ENCODE results near the gene WIPF2.
"Not testable (repeated sequence)": the region's sequence is repeated elsewhere in the genome, so short reads cannot be mapped to it uniquely, and the experiment has no call there.

The WIPF2 gene

DNA sequence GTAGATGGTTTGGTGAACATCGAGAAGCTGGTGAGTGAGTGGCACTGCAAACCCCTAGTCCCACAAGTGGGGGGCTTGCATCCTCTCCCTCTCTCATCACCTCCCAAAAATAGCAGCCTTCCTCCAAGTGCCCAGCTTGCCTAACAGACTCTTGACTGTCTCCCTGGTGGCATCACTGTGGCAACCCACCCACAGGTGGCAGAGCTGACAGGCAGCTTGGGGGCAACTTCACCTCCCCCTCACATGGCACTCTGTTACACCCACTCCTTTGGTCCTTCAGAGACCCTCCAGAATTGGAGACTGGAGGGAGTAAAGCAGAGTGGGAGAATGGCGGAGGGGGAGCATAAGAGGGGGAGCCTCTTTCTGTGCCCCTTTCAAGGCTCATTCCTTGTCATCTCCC lies 26.1 kb upstream of the WIPF2 start:
- no peak for DNase-seq

DNA sequence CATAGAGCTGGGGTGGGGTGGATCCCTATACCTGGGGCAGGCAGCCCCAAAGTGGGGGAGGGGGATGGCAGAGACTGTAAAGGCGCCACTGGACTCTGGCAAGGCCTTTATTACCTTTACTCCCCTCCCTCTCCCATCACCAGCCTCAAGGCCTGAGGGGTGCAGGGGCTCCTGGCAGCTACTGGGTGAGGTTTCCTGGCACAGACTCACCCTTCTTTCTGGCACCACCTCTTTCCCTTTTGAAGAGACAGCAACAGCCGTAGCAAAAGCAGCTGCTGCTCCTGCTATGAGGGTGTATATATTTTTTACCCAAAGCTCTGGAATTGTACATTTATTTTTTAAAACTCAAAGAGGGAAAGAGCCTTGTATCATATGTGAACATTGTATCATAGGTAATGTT lies 24.3 kb upstream of the WIPF2 start:
- DNase-seq: no peak

DNA sequence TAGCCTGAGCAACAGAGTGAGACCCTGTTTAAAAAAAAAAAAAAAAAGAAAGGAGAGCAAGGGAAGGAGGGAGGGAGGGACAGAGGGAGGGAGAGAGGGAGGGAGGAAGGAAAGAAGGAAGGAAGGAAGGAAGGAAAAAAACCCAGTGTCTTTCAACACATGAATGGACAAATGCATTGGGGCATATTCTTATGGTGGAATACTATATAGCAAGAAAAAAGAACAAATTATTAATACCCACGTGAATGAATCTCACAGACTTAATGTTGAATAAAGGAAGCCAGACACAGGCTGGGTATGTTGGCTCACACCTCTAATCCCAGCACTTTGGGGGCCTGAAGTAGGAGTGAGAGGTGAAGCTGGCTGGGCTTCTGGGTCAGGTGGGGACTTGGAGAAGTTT lies 21.6 kb upstream of the WIPF2 start:
- no peak for DNase-seq

DNA sequence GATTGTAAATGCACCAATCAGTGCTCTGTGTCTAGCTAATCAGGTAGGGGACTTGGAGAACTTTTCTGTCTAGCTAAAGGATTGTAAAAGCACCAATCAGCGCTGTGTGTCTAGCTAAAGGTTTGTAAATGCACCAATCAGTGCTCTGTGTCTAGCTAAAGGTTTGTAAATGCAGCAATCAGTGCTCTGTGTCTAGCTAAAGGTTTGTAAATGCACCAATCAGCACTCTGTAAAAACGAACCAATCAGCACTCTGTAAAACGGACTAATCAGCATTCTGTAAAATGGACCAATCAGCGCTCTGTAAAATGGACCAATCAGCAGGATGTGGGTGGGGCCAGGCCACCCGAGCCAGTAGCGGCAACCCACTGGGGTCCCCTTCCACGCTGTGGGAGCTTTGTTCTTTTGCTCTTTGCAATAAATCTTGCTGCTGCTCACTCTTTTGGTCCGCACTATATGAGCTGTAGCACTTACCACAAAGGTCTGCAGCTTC lies 21.1 kb upstream of the WIPF2 start:
- peak; percentile 3 for DNase-seq

DNA sequence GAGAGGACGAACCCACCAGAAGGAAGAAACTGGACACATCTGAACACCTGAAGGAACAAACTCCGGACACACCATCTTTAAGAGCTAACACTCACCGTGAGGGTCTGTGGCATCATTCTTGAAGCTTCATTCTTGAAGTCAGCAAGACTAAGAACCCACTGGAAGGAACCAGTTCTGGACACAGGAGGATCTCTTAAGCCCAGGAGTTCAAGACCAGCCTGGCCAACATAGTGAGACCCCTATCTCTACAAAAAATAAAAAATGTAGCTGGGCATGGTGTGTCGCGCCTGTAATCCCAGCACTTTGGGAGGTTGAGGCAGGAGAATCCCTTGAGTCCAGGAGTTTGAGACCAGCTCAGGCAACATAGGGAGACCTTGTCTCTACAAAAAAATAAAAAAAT lies 20.5 kb upstream of the WIPF2 start:
- DNase-seq: no peak

DNA sequence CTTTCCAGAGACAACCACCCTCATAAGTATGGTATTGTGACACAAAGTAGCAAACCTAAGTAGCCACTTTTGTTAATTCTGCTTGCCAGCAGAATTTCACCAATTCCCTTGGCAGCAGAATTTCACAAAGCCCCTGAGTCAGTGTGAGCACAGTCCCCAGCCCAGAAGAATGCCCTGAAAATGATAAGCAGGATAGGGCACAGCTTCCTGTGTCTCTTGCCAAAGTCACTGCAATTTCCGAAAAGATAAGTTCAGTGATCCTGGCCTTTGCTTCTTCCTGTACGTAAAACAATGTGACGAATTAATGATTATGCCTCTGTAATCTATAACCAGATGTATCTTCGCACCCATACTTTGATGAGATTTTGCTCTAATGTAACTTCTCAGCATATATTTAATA lies 16.0 kb upstream of the WIPF2 start:
- no peak for DNase-seq

DNA sequence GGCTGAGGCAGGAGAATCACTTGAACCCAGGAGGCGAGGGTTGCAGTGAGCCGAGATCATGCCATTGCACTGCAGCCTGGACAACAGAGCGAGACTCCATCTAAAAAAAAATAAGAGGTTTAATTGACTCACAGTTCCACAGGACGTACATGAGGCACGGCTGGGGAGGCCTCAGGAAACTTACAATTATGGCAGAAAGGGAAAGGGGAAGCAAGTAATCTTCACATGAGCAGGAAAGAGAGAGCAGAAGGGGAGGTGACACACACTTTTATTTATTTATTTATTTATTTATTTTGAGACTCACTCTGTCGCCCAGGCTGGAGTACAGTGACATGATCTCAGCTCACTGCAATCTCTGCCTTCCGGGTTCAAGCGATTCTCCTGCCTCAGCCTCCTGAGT lies 12.9 kb upstream of the WIPF2 start:
- not testable (repeated sequence) for DNase-seq

DNA sequence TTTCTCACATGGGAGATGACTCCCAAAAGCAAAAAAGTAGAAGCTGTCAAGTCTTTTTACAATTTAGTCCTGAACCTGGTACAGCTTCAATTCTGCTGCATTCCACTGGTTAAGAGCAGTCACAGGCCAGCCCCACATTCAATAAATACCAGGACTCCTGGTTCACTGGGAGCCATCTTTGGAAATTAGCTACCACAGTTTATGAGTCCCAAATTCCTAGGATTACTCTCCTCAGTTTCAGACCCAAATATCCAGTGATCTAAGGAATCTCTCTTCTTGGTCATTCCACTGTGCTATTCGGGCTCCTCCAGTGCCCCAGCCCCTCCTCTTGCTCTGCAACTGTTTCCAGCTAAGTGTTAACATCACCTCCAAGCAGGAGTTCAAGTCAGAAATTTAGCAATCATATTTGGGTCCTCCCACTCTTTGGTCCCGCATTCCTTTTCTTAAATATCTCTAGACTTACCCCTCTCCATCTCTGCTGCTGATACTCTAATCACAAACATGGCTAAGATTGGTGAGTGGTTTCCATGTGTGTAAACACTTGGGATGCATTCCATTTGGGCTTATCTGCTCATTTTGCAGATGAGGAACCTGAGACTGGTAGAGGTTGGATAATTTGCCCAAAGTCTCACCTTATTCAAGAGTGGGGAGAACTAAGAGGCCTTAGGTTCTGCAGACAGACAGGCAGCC lies 9.6 kb upstream of the WIPF2 start:
- no peak for DNase-seq

DNA sequence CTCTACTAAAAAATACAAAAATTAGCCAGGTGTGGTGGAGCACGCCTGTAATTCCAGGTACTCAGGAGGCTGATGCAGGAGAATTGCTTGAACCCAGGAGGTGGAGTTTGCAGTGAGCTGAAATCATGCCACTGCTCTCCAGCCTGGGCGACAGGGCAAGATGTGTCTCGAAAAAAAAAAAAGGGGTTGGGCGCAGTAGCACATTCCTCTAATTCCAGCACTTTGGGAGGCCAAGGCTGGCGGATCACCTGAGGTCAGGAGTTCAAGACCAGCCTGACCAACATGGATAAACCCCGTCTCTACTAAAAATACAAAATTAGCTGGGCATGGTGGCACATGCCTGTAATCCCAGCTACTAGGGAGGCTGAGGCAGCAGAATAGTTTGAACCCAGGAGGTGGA lies 5.2 kb upstream of the WIPF2 start:
- not testable (repeated sequence) for DNase-seq

DNA sequence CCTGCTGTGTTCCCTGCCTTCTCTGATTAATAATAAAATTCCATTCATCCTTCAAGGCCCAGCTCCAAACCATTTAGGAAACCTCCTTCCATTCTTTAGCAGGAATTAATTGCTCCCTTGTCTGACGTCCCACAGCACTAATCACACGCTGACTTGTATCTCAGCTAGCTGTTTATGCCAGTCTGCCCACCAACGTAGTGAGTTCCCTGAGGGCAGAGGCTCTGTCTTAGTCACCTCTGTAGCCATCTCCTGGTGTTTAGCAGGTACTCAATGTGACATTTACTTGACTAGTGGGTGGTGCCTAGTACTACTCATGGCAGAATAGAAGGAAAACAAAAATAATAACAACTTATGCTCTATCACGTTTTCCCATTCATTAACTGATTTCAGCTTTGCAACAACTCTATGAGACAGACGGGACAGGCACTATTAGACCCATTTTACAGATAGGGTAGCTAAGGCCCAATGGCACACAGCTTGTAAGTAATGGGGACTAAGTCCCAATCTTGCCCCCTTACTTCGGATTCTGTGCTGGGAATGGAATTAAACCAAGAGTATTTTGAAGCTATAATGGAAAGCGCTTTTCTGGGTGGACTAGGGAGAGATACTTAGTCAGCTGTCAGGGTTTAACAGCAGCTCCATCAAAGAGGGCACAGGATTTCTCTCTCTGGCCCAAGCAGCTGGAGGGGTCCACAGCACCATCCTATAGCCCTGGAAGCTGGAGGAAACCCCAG lies 931 bp upstream of the WIPF2 start:
- peak; percentile 6 for DNase-seq

DNA sequence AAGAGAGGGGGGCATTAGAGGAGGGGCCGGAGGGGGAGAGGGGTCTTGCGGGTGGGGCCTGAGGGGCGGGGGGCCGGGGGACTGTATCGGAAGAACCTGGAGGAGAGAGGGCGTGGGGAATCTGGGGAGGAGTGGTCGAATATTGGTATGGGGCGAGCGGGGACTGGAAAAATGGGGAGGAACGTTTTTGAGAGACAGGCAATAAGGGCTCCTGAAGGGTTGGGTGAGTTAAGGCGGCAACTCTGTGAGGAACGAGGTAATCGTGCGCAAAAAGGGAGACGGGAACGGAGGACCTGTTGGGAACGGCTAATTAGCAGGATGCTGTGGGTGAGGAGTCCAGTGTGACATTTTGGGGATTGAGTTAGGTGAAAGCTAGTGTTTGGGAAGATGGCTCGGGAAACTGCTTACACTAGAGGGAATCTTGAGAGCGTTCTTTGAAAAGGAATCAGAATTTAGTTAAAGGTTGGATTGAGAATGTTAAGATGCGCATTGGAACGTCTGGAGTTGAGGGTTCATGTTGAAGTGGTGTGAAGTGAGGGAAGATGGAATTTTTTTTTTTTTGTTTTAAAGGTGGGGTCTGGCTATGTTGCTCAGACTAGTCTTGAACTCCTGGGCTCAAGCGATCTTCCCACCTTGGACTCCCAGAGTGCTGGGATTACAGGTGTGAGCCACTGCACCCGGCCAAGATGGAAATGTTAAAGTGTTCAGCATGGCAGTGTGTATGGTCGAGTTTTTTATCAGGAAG lies 662 bp downstream of the WIPF2 start:
- DNase-seq: peak; percentile 11

DNA sequence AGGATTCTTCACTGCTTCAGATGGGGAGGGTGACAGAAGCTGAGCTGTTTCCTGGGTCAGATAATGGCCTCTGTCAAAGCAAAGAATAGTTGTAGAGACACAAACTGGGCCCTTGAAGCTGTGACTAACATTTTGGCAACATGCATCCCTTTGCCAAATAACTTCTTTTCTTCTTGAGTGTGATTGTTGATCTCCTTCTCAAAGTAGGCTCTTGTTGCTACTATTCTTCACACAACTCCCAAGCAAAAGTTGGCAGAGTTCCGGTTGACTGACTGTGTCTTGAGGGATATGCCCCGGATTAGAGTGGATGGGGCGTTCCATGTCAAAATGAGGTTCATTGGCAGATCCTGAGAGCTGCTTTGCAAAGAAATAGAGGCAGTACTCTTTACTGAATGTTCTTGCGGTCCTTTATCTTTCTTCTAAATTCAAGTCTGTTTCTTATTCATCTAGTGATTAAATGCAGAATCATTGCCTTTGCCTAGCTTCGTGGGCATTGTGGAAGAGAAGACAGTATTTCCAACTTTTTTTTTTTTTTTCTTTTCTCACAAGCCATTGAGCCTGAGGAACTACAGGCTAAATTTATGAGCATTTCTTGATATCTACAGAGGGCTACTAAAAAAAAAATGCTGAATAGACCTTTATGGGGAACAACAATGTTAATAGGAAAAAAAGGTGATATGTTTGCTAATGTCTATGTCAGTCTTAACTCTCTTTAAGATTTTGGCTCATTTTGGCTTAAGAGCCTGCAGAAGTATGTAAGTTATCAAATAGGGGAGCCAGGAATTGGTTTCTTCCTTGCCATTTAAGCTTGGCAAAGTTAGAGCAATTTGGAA lies 5.8 kb downstream of the WIPF2 start:
- DNase-seq: no peak

DNA sequence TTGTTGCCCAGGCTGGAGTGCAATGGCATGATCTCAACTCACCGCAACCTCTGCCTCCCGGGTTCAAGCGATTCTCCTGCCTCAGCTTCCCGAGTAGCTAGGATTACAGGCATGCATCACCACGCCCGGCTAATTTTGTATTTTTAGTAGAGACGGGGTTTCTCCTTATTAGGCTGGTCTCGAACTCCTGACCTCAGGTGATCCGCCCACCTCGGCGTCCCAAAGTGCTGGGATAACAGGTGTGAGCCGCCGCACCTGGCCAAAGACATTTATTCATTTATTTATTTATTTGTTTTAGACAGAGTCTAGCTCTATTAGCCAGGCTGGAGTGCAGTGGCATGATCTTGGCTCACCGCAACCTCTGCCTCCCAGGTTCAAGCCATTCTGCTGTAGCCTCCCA lies 10.0 kb downstream of the WIPF2 start:
- DNase-seq: not testable (repeated sequence)

DNA sequence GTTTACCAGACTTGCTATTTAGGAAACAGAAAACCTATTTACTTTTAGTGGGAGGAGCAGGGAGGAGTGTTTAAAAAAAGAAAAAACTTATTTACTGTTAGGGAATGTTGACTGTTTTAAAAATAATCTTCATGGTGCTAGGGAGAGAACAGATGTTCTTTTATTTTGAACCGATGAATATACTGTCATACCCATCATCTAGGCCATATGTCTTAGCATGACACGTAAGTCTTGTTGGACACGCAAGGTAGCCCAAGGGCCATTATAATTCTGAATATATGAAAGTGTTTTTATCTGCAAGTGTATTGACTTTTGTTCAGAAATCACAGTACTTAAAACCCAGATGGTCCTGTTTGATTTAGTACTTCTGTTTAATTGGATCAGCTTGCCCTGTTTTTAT lies 11.6 kb downstream of the WIPF2 start:
- DNase-seq: no peak

DNA sequence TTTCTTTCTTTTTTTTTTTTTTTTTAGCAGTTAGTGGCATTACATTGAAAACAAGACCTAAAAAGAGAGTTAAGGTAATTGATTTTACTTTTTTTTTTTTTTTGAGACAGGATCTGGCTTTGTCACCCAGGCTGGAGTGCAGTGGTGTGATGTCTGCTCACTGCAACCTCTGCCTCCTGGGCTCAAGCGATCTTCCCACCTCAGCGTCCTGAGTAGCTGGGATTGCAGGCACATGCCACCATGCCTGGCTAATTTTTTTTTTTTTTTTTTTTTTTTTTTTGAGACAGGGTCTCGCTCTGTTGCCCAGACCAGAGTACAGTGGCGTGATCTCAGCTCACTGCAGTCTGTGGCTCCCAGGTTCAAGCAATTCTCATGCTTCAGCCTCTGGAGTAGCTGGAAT lies 12.8 kb downstream of the WIPF2 start:
- not testable (repeated sequence) for DNase-seq

DNA sequence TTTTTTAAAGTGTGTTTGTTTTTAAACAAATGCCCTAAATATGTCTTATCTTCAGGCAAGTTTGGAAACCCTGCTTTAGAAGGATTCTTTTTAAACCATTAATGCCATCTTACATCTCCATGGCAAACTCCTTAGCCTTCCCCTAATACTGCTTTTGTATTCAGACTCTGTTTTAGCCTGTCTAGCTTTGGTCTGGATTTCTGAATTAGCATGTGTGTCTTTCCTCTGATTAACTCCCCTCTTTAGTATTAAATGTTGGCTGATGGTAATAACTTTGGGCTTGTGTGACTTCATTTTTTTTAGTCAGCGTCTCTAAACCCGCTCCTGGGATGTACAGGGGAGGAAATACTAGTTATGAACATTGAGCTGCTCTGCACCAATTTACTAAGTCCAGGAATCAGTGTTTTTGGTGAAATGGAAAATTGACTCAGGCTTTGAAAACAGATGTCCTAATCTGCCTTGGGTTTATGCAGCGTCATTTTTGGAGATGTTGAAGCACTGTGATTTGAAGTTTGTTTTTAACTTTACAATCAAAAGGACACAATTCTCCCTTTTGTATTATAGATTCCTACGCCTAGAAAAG lies 22.2 kb downstream of the WIPF2 start:
- no peak for DNase-seq

DNA sequence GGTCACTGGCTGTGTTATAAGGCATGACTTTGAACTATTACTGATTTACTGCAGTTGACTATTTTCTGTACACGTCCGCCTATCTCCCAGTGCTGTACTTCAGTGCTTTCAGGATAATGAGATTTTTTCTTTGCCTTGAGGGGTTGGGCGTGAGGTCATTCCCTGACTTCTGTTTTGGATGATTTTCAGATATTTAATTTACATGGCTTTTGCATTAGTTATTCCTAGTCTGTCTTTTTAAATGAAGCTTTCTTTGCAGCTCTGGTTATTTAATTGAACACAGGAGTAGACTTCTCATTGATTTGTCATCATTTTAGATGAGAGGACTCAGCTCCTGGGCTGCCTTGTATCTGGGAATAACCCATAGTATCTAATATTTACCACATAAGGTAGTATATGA lies 23.7 kb downstream of the WIPF2 start:
- DNase-seq: no peak

DNA sequence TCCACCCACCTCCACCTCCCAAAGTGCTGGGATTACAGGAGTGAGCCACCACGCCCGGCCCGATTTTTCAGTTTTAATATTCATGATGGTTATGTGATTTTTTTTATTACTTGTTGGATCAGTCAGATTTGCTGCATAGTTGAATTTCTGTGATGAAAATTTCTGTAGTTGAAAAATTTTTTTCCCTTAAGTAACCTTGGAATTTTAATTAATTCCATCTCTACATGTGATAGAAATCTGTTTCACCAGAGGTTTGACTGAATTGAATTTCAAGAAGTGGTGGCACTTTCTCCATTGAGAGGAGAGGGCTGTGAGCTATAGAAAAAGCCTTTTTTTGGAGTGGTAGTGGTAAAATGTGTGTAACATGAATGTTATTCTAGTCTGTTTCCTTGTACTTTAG lies 24.7 kb downstream of the WIPF2 start:
- no peak for DNase-seq

DNA sequence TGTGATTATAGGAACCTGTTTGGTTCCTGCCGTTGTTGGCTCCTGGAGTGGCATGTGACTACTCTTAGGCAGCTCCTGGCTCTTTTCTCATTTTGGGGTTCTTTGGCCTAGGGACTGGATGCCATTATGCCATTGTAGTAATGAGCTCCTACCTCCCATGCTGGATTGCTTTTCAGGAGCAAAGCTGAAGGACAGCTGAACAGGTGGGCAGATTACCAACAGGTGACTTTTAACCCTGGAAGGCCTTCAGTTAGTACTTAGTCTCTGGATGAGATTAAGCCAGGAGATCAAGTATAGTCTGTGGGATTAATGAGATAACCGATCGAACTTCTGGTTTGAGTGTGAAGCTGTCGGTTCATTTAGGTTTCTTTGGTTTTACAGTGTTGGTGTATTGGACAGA lies 25.2 kb downstream of the WIPF2 start:
- DNase-seq: no peak

DNA sequence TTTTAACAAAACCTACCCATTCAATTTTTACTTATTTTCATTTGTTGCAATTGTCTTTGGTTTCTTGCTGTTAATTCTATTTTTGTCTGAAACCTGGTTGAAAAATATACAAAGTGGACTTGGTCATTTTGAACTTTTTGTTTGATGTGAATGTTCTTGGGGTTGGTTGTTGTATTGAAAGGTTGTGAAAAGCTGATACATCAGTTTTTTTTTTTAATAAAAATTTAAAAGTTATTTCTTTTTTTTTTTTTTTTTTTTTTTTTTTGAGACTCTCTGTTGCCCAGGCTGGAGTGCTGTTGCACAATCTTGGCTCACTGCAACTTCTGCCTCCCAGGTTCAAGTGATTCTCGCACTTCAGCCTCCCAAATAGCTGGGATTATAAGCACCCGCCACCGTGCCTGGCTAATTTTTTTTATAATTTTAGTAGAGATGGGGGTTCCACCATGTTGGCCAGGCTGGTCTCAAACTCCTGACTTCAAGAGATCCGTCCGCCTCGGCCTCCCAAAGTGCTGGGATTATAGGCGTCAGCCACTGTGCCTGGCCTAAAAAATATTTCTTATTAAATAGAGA lies 28.9 kb downstream of the WIPF2 start:
- DNase-seq: no peak

DNA sequence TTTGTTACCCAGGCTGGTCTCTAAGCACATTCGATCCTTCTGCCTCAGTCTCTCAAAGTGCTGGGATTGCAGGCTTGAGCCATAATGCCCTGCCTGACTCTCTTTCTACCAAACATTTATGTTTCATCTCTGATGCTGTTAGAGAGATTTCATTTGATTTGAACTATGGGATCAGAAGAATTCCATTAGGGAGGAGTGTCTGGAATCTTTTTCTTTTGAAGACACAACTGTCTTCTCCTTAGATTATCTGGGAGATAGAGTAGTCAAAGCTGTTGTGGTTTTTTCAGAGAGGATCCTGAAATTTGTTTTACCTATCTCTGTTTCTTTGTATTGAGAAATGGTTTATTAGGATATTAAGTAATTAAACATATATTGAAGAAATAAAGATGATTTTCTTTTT lies 29.4 kb downstream of the WIPF2 start:
- no peak for DNase-seq

DNA sequence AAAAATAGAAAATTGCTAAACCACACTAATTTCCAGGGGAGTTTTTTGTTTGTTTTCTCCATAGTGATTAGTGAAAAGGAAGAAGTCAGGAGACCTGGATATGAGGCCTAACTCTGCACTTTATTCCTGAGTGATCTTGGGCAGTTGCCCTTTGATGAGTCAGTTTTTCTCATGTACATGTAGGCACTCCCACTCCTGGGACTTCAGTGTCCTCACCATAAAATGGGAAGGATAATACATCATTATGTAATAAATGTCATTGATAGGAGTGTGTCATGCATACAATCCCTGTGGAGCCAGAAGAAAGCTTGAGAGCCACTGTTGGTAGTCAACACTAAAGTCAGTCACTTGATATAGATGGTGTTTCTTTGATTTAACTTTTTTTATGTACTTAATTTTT lies 32.5 kb downstream of the WIPF2 start:
- no peak for DNase-seq

All from CD4-positive, alpha-beta T cell treated with Interleukin-4 for 4 hours (primary cell).